MM.1S (cell line): ENCODE data around the gene ZC2HC1B.

Experiments used
- CTCF ChIP-seq: fragments of 300-600 bp; sonication (generic); IDR thresholded peaks from 2 replicates; pipeline ENCODE4 v1.5.1; 2016; ENCODE audit warnings: antibody characterized with exemption, low read length, mixed read lengths
- EZH2 ChIP-seq: fragments of 300-600 bp; sonication (generic); optimal IDR thresholded peaks from 2 replicates; pipeline ENCODE3; 2017; ENCODE audit warnings: low read depth, mild to moderate bottlenecking, antibody characterized with exemption, low read length, mixed read lengths
- EZH2phosphoT487 ChIP-seq: fragments of 300-600 bp; sonication (generic); IDR thresholded peaks from 2 replicates; pipeline ENCODE4 v1.6.1; 2018; ENCODE audit warnings: antibody characterized with exemption, low read length

DNA sequence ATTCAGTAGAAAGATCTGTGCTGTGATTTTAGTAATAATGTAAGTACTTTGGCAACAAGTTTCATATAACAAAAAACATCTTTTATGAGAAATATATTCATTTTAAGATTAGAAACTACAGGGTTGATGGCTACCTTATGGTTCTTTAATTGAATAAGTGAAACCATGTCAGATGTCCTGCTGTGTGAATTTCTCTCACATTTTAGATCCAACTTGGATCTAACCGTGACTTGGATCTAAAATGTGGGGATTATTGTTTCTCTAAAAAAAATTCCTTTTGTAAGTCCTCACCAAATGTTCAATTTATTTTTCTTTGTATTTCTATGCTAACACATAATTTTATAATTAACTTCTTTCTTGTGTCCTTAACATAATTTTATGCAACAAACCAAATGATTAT, 30.4 kb downstream of the ZC2HC1B start:
- TF ChIP-seq EZH2phosphoT487 (no peak), CTCF (no peak), EZH2 (no peak)
